PFSK-1 (cell line): ENCODE results near the gene SULT1B1.

Source experiments
- FOXP2 ChIP-seq: optimal IDR thresholded peaks from 2 replicates; pipeline ENCODE3; 2011; ENCODE audit warnings: borderline replicate concordance, control low read depth, inconsistent platforms; ENCODE audit not compliant: insufficient read depth; ENCODE audit errors: extremely low read length, extremely low read depth
- POLR2AphosphoS5 ChIP-seq: IDR thresholded peaks from 2 replicates; pipeline ENCODE4 v1.6.1; 2012; ENCODE audit warnings: low read depth, mild to moderate bottlenecking, control low read depth, low read length, moderate library complexity
- SIN3A ChIP-seq: IDR thresholded peaks from 2 replicates; pipeline ENCODE4 v1.6.1; 2012; ENCODE audit warnings: mild to moderate bottlenecking, low read length, moderate library complexity, borderline replicate concordance; ENCODE audit not compliant: insufficient read depth
- TAF1 ChIP-seq: IDR thresholded peaks from 2 replicates; pipeline ENCODE4 v1.6.1; 2012; ENCODE audit warnings: low read length, control low read depth, borderline replicate concordance; ENCODE audit not compliant: insufficient read depth
- TF ChIP-seq, protein P1 (sequence below), 2 experiments: IDR thresholded peaks; 2 replicates each; pipeline versions ENCODE4 v1.6.1 to v1.8.0; 2011 to 2012; ENCODE audit warnings: low read depth in 2 of 2, low read length in 2 of 2, control low read depth in 1 of 2, inconsistent platforms in 1 of 2, mild to moderate bottlenecking in 1 of 2, moderate library complexity in 1 of 2; ENCODE audit not compliant: insufficient read depth in 1 of 2

The SULT1B1 gene

DNA sequence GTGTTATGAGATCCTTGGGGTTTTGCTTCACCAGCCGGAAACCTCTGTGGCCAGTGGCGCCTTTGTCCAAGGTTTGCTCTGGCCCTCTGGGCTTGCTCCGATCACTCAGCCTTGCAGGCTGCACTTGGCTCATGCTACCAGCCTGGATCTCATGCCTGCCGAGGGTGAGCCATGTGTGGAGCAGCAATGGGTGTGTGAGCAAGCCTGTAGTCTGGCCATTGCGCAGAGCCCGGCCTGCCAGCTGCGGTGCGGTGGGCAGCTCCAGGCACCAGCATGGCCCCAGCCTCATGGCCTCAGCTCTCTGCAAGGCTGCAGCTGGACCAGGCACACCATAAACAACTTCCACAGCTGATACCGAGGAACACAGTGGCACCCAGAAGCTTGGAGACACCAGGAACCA lies 17.8 kb downstream of the SULT1B1 start:
- TF ChIP-seq POLR2AphosphoS5 (no peak), TAF1 (no peak), SIN3A (no peak)

DNA sequence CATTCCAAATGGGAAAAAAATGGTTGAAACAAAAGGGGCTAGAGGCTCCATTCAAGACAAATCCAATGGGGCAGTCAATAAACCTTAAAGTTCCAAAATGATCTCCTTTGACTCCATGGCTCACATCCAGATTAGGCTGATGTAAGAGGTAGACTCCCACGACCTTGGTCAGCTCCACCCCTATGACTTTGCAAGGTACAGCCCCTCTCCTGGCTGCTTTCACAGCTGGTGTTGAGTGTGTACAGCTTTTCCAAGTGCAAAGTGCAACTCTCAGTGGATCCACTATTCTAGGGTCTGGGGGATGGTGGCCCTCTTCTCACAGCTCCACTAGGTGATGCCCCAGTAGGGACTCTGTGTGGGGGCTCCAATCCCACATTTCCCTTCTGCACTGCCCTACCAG lies 21.5 kb downstream of the SULT1B1 start:
- TF ChIP-seq TAF1 (no peak), SIN3A (no peak), FOXP2 (no peak), POLR2AphosphoS5 (no peak)

DNA sequence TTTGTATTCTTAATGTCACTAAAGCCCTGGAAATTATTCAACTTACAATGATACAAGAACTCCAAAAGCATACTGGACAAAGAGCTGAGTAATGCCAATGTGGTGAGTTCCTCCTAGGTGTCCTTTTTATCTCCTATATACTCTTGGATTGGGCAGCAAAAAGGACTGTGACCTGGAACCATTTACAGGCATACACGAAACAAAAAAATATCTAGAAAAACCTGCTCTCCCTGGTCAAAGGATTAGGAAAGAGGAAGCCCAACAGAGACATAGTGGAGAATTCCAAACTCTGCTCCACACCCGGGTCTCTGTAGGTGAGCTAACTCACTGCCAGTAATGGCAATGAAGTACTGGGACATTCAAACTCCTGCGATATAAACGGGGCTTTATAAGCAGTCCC lies 25.3 kb downstream of the SULT1B1 start:
- no peak for TF ChIP-seq SIN3A
- TF ChIP-seq TAF1, result no peak
- TF ChIP-seq FOXP2, result no peak
- TF ChIP-seq, protein P1, sequence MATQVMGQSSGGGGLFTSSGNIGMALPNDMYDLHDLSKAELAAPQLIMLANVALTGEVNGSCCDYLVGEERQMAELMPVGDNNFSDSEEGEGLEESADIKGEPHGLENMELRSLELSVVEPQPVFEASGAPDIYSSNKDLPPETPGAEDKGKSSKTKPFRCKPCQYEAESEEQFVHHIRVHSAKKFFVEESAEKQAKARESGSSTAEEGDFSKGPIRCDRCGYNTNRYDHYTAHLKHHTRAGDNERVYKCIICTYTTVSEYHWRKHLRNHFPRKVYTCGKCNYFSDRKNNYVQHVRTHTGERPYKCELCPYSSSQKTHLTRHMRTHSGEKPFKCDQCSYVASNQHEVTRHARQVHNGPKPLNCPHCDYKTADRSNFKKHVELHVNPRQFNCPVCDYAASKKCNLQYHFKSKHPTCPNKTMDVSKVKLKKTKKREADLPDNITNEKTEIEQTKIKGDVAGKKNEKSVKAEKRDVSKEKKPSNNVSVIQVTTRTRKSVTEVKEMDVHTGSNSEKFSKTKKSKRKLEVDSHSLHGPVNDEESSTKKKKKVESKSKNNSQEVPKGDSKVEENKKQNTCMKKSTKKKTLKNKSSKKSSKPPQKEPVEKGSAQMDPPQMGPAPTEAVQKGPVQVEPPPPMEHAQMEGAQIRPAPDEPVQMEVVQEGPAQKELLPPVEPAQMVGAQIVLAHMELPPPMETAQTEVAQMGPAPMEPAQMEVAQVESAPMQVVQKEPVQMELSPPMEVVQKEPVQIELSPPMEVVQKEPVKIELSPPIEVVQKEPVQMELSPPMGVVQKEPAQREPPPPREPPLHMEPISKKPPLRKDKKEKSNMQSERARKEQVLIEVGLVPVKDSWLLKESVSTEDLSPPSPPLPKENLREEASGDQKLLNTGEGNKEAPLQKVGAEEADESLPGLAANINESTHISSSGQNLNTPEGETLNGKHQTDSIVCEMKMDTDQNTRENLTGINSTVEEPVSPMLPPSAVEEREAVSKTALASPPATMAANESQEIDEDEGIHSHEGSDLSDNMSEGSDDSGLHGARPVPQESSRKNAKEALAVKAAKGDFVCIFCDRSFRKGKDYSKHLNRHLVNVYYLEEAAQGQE (IDR thresholded peaks at IDR 0.05; ENCODE audit: insufficient read depth in 1 of 2, low read depth in 2 of 2, low read length in 2 of 2), result no peak
- TF ChIP-seq POLR2AphosphoS5, result no peak

DNA sequence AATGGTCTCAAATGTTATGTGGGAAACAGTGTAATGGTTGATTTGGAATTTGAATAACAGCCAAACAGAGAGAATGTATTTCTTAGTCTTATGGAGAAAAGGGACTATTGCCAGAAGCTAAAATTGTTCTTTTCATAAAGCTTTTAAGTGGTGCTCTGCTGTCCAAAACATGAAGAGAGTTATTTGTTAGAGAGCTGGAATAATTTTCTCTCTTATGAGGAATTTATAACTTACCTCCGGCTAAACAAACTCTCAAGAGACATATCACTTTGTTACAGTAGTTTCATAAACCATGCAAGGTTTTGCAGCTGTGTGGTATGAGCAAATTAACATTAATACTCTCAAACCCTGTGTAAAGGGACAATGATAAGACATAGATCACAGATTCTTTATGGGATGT lies 28.6 kb downstream of the SULT1B1 start:
- TF ChIP-seq POLR2AphosphoS5, result no peak
- TF ChIP-seq SIN3A, result no peak
- TF ChIP-seq FOXP2, result no peak
- TF ChIP-seq, protein P1 (IDR thresholded peaks at IDR 0.05; ENCODE audit: insufficient read depth in 1 of 2, low read depth in 2 of 2, low read length in 2 of 2), result no peak
- no peak for TF ChIP-seq TAF1

DNA sequence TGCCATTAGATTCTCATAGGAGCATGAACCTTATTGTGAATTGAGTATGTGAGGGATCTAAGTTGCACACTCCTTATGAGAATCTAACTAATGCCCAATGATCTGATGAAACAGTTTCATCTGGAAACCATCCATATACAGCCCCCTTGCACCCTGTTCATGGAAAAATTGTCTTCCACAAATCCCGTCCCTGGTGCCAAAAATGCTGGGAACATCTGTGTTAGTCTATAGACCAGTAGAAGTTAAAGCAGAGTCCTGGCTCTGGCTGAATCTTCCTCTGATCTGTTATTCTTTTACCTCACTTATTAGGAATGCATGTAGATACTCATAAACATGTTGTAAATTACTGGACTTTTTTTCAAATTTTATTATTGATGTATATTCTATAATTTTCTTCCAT lies 29.2 kb downstream of the SULT1B1 start:
- TF ChIP-seq SIN3A (no peak), FOXP2 (no peak), TAF1 (no peak), POLR2AphosphoS5 (no peak)
- TF ChIP-seq, protein P1 (IDR thresholded peaks at IDR 0.05; ENCODE audit: insufficient read depth in 1 of 2, low read depth in 2 of 2, low read length in 2 of 2), result no peak

DNA sequence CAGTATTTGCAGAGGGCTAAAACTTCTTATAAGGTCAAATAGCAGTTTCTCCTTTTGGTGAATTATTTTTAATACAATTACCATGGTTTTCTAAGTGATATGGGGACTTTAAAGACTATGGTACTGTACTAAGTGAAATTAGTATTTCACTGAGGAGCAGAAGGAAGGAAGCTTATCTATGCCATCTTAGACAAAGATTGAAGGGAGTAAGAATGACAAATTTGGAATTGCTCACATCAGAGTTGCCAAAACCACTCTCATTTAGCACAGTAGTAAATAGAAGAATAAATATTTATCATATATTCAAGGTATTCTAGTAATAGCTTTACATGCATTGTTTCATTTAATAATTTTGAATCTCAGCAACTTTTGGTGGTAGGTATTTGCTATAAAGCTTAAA lies 30.4 kb downstream of the SULT1B1 start:
- TF ChIP-seq TAF1 (no peak), POLR2AphosphoS5 (no peak), SIN3A (no peak), FOXP2 (no peak)
- TF ChIP-seq, protein P1 (IDR thresholded peaks at IDR 0.05; ENCODE audit: insufficient read depth in 1 of 2, low read depth in 2 of 2, low read length in 2 of 2), result no peak
